ENCODE measurements around the gene SLC43A2. TPM values are rescaled to one million over a fixed set of nuclear protein-coding genes. Genes with fewer than 3 reads are reported as not detected.
"Not testable (repeated sequence)": the region's sequence is repeated elsewhere in the genome, so short reads cannot be mapped to it uniquely, and the experiment has no call there.

Gene SLC43A2
- total RNA-seq, 1 donor from 2014 or later: 71.4 TPM

DNA sequence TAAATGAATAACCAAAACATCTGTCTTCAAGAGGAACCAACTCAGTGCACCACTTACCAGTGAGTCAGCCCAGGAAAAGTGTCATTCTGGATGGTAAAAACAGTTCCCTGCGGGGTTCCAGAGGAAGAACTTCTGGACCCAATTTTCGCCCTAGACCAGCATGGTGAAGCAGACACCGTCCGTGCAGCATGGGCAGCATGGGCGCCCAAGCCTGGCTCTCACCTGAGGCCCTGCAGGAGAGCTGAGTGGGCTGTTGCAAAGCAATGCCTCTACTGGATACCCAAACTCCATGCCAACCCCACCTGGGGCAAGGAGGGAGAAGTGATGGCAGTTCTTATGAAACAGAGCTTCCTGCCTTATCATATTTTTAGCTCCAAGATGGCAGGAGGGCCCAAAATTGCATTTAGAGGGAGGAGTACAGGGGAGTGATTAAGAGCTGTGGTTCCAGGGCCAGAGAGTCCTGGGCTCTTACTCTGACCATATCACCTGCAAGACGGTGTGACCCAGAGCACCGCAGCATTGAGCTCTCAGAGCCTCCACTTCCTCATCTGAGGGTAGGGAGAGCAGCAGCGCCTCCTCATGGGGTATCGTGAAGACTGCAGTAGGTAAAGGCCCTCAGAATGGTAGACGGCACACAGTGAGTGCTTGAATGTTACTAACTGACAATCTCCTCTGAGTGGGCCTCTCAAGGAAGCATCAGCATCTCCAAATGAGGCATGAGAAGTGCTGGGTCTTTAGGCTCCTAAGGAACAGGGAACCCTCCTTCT, 95.6 kb downstream of the SLC43A2 start:
- no peaks in the 10 kb centered on the region for H3K4me1 Mint-ChIP-seq (ENCODE audit: unreplicated experiment)
- H3K27me3 Mint-ChIP-seq (ENCODE audit: unreplicated experiment): peaks cover 3% of the 10 kb centered on the region
- H3K27ac Mint-ChIP-seq (ENCODE audit: unreplicated experiment): no peak overlapping the region
- TF ChIP-seq, protein P1, sequence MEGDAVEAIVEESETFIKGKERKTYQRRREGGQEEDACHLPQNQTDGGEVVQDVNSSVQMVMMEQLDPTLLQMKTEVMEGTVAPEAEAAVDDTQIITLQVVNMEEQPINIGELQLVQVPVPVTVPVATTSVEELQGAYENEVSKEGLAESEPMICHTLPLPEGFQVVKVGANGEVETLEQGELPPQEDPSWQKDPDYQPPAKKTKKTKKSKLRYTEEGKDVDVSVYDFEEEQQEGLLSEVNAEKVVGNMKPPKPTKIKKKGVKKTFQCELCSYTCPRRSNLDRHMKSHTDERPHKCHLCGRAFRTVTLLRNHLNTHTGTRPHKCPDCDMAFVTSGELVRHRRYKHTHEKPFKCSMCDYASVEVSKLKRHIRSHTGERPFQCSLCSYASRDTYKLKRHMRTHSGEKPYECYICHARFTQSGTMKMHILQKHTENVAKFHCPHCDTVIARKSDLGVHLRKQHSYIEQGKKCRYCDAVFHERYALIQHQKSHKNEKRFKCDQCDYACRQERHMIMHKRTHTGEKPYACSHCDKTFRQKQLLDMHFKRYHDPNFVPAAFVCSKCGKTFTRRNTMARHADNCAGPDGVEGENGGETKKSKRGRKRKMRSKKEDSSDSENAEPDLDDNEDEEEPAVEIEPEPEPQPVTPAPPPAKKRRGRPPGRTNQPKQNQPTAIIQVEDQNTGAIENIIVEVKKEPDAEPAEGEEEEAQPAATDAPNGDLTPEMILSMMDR (IDR thresholded peaks at IDR 0.05; ENCODE audit: unreplicated experiment): peak; percentile 20
- H3K9me3 Mint-ChIP-seq (ENCODE audit: unreplicated experiment): no peaks in the 10 kb centered on the region
- H3K4me3 Mint-ChIP-seq (ENCODE audit: unreplicated experiment): no peak overlapping the region
- peak; percentile 43 for DNase-seq (ENCODE audit: low spot score)
- peaks cover 51% of the 10 kb centered on the region for H3K36me3 Mint-ChIP-seq (ENCODE audit: low read depth, unreplicated experiment)

DNA sequence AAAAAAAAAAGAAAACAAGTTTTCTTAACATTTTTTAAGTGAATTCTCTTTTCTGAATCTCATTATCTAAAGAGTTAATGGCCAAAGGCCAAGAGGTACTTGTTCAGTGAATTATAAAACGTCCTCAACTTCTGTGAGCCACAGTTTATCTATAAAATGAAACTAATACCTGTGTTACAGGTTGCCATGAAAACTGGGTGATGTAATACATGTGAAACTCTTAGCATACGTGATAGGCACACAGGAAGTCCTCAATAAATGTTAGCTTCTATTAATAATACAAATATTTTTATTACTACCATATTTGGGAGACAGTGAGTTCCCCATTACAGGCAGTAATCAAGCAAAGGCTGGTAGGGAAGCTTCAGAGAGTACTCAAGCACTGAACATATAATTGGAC, 98.8 kb downstream of the SLC43A2 start:
- no peak for DNase-seq (ENCODE audit: low spot score)
- peaks cover 46% of the 10 kb centered on the region for H3K36me3 Mint-ChIP-seq (ENCODE audit: low read depth, unreplicated experiment)
- H3K9me3 Mint-ChIP-seq (ENCODE audit: unreplicated experiment): no peaks in the 10 kb centered on the region
- no peaks in the 10 kb centered on the region for H3K4me1 Mint-ChIP-seq (ENCODE audit: unreplicated experiment)
- H3K27ac Mint-ChIP-seq (ENCODE audit: unreplicated experiment): no peak overlapping the region
- TF ChIP-seq, protein P1 (IDR thresholded peaks at IDR 0.05; ENCODE audit: unreplicated experiment): no peak
- peaks cover 3% of the 10 kb centered on the region for H3K27me3 Mint-ChIP-seq (ENCODE audit: unreplicated experiment)
- H3K4me3 Mint-ChIP-seq (ENCODE audit: unreplicated experiment): no peak overlapping the region

DNA sequence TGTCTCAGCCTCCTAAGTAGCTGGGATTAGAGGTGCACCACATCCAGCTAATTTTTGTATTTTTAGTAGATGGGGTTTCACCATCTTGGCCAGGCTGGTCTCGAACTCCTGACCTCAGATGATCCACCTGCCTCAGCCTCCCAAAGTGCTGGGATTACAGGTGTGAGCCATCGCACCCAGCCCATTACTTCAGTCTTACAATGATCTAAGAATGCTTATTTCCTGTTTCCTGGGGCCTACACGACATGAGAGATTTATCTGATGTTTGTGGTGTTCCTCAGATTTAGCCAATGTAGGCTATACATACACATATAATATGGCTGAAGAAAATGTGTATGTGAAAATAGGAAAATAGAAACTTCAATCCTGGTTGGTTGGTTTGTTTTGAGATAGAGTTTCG, 101.8 kb downstream of the SLC43A2 start:
- H3K4me3 Mint-ChIP-seq (ENCODE audit: unreplicated experiment); H3K9me3 Mint-ChIP-seq (ENCODE audit: unreplicated experiment); H3K4me1 Mint-ChIP-seq (ENCODE audit: unreplicated experiment); H3K27me3 Mint-ChIP-seq (ENCODE audit: unreplicated experiment); DNase-seq (ENCODE audit: low spot score); H3K27ac Mint-ChIP-seq (ENCODE audit: unreplicated experiment): not testable (repeated sequence)
- H3K36me3 Mint-ChIP-seq (ENCODE audit: low read depth, unreplicated experiment): peaks cover 31% of the 10 kb centered on the region

DNA sequence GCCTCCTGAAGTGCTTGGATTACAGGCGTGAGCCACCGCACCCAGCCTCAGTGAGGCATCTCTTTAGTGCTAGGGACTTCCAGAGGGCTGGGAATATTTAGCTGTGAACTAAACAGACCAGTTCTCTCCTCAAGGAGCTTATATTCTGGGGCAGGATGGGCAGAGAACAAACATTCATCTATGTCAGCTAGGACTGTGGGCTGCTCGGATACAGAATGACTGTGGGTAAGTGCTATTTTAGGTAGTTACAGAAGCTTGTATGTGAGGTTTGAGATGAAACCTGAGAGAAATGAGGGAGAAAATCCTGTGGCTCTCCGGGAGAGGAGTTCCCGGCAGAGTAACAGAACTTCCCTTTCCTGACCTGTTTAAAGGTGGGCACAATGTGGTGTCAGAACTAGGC, 106.0 kb downstream of the SLC43A2 start:
- H3K27me3 Mint-ChIP-seq (ENCODE audit: unreplicated experiment): peaks cover 7% of the 10 kb centered on the region
- H3K36me3 Mint-ChIP-seq (ENCODE audit: low read depth, unreplicated experiment): peaks cover 52% of the 10 kb centered on the region
- H3K4me1 Mint-ChIP-seq (ENCODE audit: unreplicated experiment): peaks cover 30% of the 10 kb centered on the region
- TF ChIP-seq, protein P1 (IDR thresholded peaks at IDR 0.05; ENCODE audit: unreplicated experiment): no peak
- no peaks in the 10 kb centered on the region for H3K9me3 Mint-ChIP-seq (ENCODE audit: unreplicated experiment)
- H3K27ac Mint-ChIP-seq (ENCODE audit: unreplicated experiment): no peak overlapping the region
- no peak overlapping the region for H3K4me3 Mint-ChIP-seq (ENCODE audit: unreplicated experiment)
- no peak for DNase-seq (ENCODE audit: low spot score)

DNA sequence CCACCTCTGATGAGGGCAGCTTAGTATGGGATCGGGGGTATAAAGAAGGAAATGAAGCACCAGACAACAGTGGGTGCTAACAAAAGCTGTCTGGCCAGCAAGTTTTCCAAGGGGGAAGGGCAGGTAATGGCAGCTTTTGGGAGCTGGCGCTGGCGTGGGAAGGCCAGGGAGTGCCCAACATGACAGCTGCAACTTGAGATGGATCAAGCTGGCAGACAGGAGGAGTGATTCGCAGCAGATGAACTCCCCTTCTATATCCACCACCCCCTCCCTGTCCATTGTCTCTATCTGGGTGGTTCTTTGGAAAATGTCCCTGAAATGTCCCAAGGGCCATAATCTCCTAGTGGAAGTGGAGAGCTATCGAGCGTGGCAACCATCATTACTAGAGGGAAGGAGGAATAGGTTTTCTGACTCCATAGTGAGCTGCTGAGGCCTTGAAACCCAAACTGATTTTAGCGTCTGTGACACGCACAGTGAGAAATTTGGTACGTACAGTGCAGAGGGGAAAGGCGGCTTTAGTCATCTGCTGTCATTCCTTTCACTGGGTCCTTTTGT, 107.5 kb downstream of the SLC43A2 start:
- DNase-seq (ENCODE audit: low spot score): no peak
- H3K36me3 Mint-ChIP-seq (ENCODE audit: low read depth, unreplicated experiment): peaks cover 45% of the 10 kb centered on the region
- TF ChIP-seq, protein P1 (IDR thresholded peaks at IDR 0.05; ENCODE audit: unreplicated experiment): no peak
- H3K9me3 Mint-ChIP-seq (ENCODE audit: unreplicated experiment): no peaks in the 10 kb centered on the region
- peak overlapping the region; percentile 61 for H3K27ac Mint-ChIP-seq (ENCODE audit: unreplicated experiment)
- H3K27me3 Mint-ChIP-seq (ENCODE audit: unreplicated experiment): peaks cover 7% of the 10 kb centered on the region
- H3K4me3 Mint-ChIP-seq (ENCODE audit: unreplicated experiment): peak overlapping the region; percentile 65
- peaks cover 31% of the 10 kb centered on the region for H3K4me1 Mint-ChIP-seq (ENCODE audit: unreplicated experiment)

Data from endothelial cell (in vitro differentiated cells).